ENCODE results near the gene RNF217. TPM values are rescaled to one million over a fixed set of nuclear protein-coding genes. Genes with fewer than 3 reads are reported as not detected.

Gene RNF217
- total and polyA plus RNA-seq, 2 of the 8 experiments (the other 6 are each of a cell fraction or from before 2014, with no cell fraction given) = 2.0 to 8.9 TPM

DNA sequence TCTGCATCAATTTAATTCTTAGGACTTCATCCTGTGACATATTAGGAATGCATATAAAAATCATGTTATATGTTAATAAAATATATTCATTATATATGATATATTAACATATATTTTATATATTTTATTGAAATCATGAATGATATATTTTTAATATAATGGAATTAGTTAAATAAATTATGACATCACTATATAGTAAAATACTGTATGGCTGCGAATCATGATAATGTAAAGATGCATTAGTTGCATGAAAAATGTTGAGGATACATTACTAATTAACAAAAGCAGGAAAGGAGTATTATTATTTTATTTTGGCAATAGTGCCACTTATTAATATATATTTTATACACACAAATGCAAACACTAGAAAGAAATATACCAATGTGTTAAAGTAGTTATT is 8.4 kb upstream of the RNF217 start (continued):
- TF ChIP-seq, protein P1, sequence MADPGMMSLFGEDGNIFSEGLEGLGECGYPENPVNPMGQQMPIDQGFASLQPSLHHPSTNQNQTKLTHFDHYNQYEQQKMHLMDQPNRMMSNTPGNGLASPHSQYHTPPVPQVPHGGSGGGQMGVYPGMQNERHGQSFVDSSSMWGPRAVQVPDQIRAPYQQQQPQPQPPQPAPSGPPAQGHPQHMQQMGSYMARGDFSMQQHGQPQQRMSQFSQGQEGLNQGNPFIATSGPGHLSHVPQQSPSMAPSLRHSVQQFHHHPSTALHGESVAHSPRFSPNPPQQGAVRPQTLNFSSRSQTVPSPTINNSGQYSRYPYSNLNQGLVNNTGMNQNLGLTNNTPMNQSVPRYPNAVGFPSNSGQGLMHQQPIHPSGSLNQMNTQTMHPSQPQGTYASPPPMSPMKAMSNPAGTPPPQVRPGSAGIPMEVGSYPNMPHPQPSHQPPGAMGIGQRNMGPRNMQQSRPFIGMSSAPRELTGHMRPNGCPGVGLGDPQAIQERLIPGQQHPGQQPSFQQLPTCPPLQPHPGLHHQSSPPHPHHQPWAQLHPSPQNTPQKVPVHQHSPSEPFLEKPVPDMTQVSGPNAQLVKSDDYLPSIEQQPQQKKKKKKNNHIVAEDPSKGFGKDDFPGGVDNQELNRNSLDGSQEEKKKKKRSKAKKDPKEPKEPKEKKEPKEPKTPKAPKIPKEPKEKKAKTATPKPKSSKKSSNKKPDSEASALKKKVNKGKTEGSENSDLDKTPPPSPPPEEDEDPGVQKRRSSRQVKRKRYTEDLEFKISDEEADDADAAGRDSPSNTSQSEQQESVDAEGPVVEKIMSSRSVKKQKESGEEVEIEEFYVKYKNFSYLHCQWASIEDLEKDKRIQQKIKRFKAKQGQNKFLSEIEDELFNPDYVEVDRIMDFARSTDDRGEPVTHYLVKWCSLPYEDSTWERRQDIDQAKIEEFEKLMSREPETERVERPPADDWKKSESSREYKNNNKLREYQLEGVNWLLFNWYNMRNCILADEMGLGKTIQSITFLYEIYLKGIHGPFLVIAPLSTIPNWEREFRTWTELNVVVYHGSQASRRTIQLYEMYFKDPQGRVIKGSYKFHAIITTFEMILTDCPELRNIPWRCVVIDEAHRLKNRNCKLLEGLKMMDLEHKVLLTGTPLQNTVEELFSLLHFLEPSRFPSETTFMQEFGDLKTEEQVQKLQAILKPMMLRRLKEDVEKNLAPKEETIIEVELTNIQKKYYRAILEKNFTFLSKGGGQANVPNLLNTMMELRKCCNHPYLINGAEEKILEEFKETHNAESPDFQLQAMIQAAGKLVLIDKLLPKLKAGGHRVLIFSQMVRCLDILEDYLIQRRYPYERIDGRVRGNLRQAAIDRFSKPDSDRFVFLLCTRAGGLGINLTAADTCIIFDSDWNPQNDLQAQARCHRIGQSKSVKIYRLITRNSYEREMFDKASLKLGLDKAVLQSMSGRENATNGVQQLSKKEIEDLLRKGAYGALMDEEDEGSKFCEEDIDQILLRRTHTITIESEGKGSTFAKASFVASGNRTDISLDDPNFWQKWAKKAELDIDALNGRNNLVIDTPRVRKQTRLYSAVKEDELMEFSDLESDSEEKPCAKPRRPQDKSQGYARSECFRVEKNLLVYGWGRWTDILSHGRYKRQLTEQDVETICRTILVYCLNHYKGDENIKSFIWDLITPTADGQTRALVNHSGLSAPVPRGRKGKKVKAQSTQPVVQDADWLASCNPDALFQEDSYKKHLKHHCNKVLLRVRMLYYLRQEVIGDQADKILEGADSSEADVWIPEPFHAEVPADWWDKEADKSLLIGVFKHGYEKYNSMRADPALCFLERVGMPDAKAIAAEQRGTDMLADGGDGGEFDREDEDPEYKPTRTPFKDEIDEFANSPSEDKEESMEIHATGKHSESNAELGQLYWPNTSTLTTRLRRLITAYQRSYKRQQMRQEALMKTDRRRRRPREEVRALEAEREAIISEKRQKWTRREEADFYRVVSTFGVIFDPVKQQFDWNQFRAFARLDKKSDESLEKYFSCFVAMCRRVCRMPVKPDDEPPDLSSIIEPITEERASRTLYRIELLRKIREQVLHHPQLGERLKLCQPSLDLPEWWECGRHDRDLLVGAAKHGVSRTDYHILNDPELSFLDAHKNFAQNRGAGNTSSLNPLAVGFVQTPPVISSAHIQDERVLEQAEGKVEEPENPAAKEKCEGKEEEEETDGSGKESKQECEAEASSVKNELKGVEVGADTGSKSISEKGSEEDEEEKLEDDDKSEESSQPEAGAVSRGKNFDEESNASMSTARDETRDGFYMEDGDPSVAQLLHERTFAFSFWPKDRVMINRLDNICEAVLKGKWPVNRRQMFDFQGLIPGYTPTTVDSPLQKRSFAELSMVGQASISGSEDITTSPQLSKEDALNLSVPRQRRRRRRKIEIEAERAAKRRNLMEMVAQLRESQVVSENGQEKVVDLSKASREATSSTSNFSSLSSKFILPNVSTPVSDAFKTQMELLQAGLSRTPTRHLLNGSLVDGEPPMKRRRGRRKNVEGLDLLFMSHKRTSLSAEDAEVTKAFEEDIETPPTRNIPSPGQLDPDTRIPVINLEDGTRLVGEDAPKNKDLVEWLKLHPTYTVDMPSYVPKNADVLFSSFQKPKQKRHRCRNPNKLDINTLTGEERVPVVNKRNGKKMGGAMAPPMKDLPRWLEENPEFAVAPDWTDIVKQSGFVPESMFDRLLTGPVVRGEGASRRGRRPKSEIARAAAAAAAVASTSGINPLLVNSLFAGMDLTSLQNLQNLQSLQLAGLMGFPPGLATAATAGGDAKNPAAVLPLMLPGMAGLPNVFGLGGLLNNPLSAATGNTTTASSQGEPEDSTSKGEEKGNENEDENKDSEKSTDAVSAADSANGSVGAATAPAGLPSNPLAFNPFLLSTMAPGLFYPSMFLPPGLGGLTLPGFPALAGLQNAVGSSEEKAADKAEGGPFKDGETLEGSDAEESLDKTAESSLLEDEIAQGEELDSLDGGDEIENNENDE (IDR thresholded peaks at IDR 0.05; ENCODE audit: insufficient replicate concordance, low read length) = no peak
- TF ChIP-seq ZNF274 (IDR thresholded peaks at IDR 0.05; ENCODE audit: borderline replicate concordance, extremely low read depth, low read length) (no peak), TCF12 (IDR thresholded peaks at IDR 0.05; ENCODE audit: low read depth, low read length) (no peak), YY1 (IDR thresholded peaks at IDR 0.05; ENCODE audit: low read depth, low read length) (no peak), RBBP5 (IDR thresholded peaks at IDR 0.05; ENCODE audit: borderline replicate concordance, low read depth, low read length) (no peak), FOSL1 (IDR thresholded peaks at IDR 0.05; ENCODE audit: insufficient read depth, low read depth, low read length) (no peak), POU5F1 (IDR thresholded peaks at IDR 0.05; ENCODE audit: low read depth, low read length) (no peak), EGR1 (IDR thresholded peaks at IDR 0.05; ENCODE audit: borderline replicate concordance, low read depth, low read length) (no peak), SP4 (IDR thresholded peaks at IDR 0.05; ENCODE audit: low read length) (no peak), SIRT6 (IDR thresholded peaks at IDR 0.05; ENCODE audit: low read length) (no peak), MAFK (IDR thresholded peaks at IDR 0.05; ENCODE audit: low read depth, low read length) (no peak), EZH2 (IDR thresholded peaks at IDR 0.05; ENCODE audit: low read depth, low read length, severe bottlenecking) (no peak)
- TF ChIP-seq, protein P2, sequence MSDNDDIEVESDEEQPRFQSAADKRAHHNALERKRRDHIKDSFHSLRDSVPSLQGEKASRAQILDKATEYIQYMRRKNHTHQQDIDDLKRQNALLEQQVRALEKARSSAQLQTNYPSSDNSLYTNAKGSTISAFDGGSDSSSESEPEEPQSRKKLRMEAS (IDR thresholded peaks at IDR 0.05) = no peak

Data from H1 (cell line).